K562 (cell line): Measurements from ENCODE around the gene GALNT12. TPM values are rescaled to one million over a fixed set of nuclear protein-coding genes. Genes with fewer than 3 reads are reported as not detected.

Experiments used
- ATAC-seq: fragments of 200-7000 bp; cut with Tn5 transposase; 3 replicates; pipeline ENCODE4 v1.9.1; 2020; ENCODE audit warnings: moderate library complexity
- BruUV-seq: library from RNA; stranded (reverse); fragments of 400-500 nt; replicated peaks from 2 replicates; lab custom pipeline; 2021; lab: Mats Ljungman, UMichigan
- CTCF ChIA-PET: fragments of 300-600 bp; formaldehyde crosslinking; extraction: SDS; loops from one replicate; lab custom pipeline; 2021; ENCODE audit warnings: low intra/inter-chr PET ratio; lab: Yijun Ruan, JAX
- POLR2A ChIA-PET: fragments of 300-600, 350-650 bp; sonication (Branson Sonifier 250); formaldehyde crosslinking; extraction: SDS; loops from one replicate; lab custom pipeline; 2021; ENCODE audit warnings: antibody characterized with exemption, inconsistent platforms; lab: Yijun Ruan, JAX
- DNase-seq, 4 experiments: peaks; one replicate each; pipeline versions ENCODE4 v3.0.0 to v3.0.0-alpha.2; 2011 to 2018; ENCODE audit warnings: low spot score in 3 of 4, mixed read lengths in 3 of 4; ENCODE audit errors: extremely low read depth in 1 of 4
- FAIRE-seq: peaks from 2 replicates; lab custom pipeline; 2011; peaks lifted over from hg19 to GRCh38; lab: Jason Lieb, UNC
- H2AFZ ChIP-seq: 2 replicates; pipeline ENCODE4 v1.6.0; 2011; ENCODE audit warnings: low read depth, low read length, control low read depth, inconsistent platforms
- H3K27ac ChIP-seq: fragments of 200-600 bp; 3 replicates; pipeline ENCODE4 v1.8.0; 2011; ENCODE audit warnings: low read depth, mild to moderate bottlenecking, control low read depth, inconsistent platforms, low read length, moderate library complexity, mixed read lengths; ENCODE audit errors: extremely low read depth
- H3K27me3 ChIP-seq, 2 experiments: fragments of 300-600 bp in 1 of 2; 2 replicates in 1 of 2; 3 replicates in 1 of 2; pipeline versions ENCODE4 v1.6.0 to v1.8.0; 2011; ENCODE audit warnings: inconsistent platforms in 2 of 2, low read length in 2 of 2, mild to moderate bottlenecking in 1 of 2, mixed read lengths in 1 of 2, moderate library complexity in 1 of 2; ENCODE audit not compliant: control insufficient read depth in 2 of 2, insufficient read depth in 2 of 2
- H3K36me3 ChIP-seq: fragments of 300-600 bp; 3 replicates; pipeline ENCODE4 v1.8.0; 2011; ENCODE audit warnings: mild to moderate bottlenecking, low read length, inconsistent platforms; ENCODE audit not compliant: control insufficient read depth, insufficient read depth
- H3K4me1 ChIP-seq, 2 experiments: fragments of 200-600 bp in 1 of 2; replicated peaks in 1 of 2; 2 replicates in 1 of 2; 3 replicates in 1 of 2; pipeline versions ENCODE4 v1.5.1 to v1.8.0; 2011; ENCODE audit warnings: inconsistent platforms in 2 of 2, low read length in 2 of 2, mild to moderate bottlenecking in 1 of 2, mixed read lengths in 1 of 2, moderate library complexity in 1 of 2; ENCODE audit not compliant: control insufficient read depth in 2 of 2, insufficient read depth in 2 of 2
- H3K4me2 ChIP-seq: 2 replicates; pipeline ENCODE4 v1.6.1; 2011; ENCODE audit warnings: low read length, control low read depth, inconsistent platforms, mixed read lengths; ENCODE audit not compliant: insufficient read depth
- H3K4me3 ChIP-seq: fragments of 200-600 bp; sonication (generic), shearing (Covaris generic); 2 replicates; pipeline ENCODE4 v1.5.1; 2016; ENCODE audit warnings: control low read depth, inconsistent platforms
- H3K79me2 ChIP-seq: fragments of 200-600 bp; 3 replicates; pipeline ENCODE4 v1.8.0; 2011; ENCODE audit warnings: low read length, inconsistent platforms; ENCODE audit not compliant: control insufficient read depth, insufficient read depth
- H3K9ac ChIP-seq, 2 experiments: 2 replicates each; pipeline versions ENCODE4 v1.6.0 to v1.6.1; 2011; ENCODE audit warnings: low read depth in 2 of 2, low read length in 2 of 2, control low read depth in 1 of 2, inconsistent platforms in 1 of 2, mild to moderate bottlenecking in 1 of 2, mixed read lengths in 1 of 2; ENCODE audit not compliant: insufficient read depth in 1 of 2
- H3K9me1 ChIP-seq: one replicate; pipeline ENCODE4 v1.6.0; 2011; ENCODE audit warnings: inconsistent platforms, mild to moderate bottlenecking, low read length, moderate library complexity; ENCODE audit not compliant: control insufficient read depth, insufficient read depth
- H3K9me3 ChIP-seq: replicated peaks from 2 replicates; pipeline ENCODE4 v1.5.1; 2011; ENCODE audit warnings: low read depth, low read length, inconsistent platforms; ENCODE audit not compliant: control insufficient read depth, insufficient read depth
- H4K20me1 ChIP-seq: replicated peaks from 2 replicates; pipeline ENCODE4 v1.6.1; 2011; ENCODE audit warnings: low read length, inconsistent platforms, mixed read lengths; ENCODE audit not compliant: control insufficient read depth, insufficient read depth
- ARNT ChIP-seq, 2 experiments: fragments of 450-650 bp; IDR thresholded peaks; 2 replicates each; pipeline ENCODE4 v1.6.1; 2016; ENCODE audit warnings: mild to moderate bottlenecking in 1 of 2
- BMI1 ChIP-seq: fragments of 150-350 bp; IDR thresholded peaks from 2 replicates; pipeline ENCODE4 v1.6.1; 2014; ENCODE audit warnings: low read length
- CREM ChIP-seq: IDR thresholded peaks from 2 replicates; pipeline ENCODE4 v1.6.1; 2014; ENCODE audit warnings: antibody characterized with exemption, low read depth
- CXXC5 ChIP-seq: fragments of 250-450 bp; sonication (Bioruptor Pico); IDR thresholded peaks from 2 replicates; pipeline ENCODE4 v1.8.0; 2022; ENCODE audit warnings: inconsistent platforms, mild to moderate bottlenecking, moderate library complexity
- E2F4 ChIP-seq: sonication (generic); formaldehyde crosslinking; IDR thresholded peaks from 2 replicates; pipeline ENCODE4 v1.8.0; 2022; ENCODE audit warnings: mild to moderate bottlenecking, low read depth, missing genetic modification reagents
- RBM34 ChIP-seq: fragments of 200-400 bp; formaldehyde crosslinking; IDR thresholded peaks from 2 replicates; pipeline ENCODE4 v1.6.1; 2018; ENCODE audit warnings: low read length, borderline replicate concordance; ENCODE audit not compliant: insufficient read depth
- SNIP1 ChIP-seq: fragments of 450-650 bp; IDR thresholded peaks from 2 replicates; pipeline ENCODE4 v1.7.1; 2017; ENCODE audit warnings: low read depth, mild to moderate bottlenecking
- ZNF212 ChIP-seq: fragments of 450-650 bp; formaldehyde crosslinking; IDR thresholded peaks from 2 replicates; pipeline ENCODE4 v1.4.0; 2020; ENCODE audit warnings: mild to moderate bottlenecking
- whole genome bisulfite sequencing: fragments of 100-300 bp; shearing (Covaris generic); methylation state at CpG from one replicate; pipeline ENCODE4 v1.1.6; 2016; ENCODE audit warnings: low coverage, mixed read lengths; ENCODE audit not compliant: insufficient coverage; ENCODE audit errors: missing lambda C conversion rate; 5-methylcytosine and 5-hydroxymethylcytosine counted together
- in situ Hi-C: fragments of 300-500 bp; cut with MboI; formaldehyde crosslinking; loops from 4 replicates; pipeline ENCODE4 v1.15.0; 2018; ENCODE audit warnings: inconsistent platforms, mixed read lengths
- intact Hi-C: fragments of 100-400 bp; cut with micrococcal nuclease; formaldehyde crosslinking; loops from 2 replicates; pipeline ENCODE4 v1.14.2; 2022
- polyA plus RNA-seq, 8 experiments: library from polyadenylated mRNA; depleted of rRNA in 4 of 8; stranded (reverse) in 5 of 8; unstranded in 3 of 8; fragments of >200 nt; fragmentation: Nextera tagmentation in 2 of 8; fragmentation: Illumina TruSeq in 1 of 8; extraction: Ambion mirVana in 2 of 8; extraction: Trizol in 1 of 8; gene quantifications; 2 replicates each; pipeline versions ENCODE4 v1.2.1 to v1.2.3, GENCODE V29; 2011 to 2014; ENCODE audit warnings: inconsistent platforms in 1 of 8, missing spikeins in 1 of 8
- total RNA-seq, 7 experiments: library from RNA; depleted of rRNA in 6 of 7; stranded (reverse); fragments of >200 nt in 6 of 7; fragmentation: Illumina TruSeq in 2 of 7; extraction: Trizol in 2 of 7; gene quantifications; 2 replicates each; pipeline versions ENCODE4 v1.2.1 to v1.2.3, GENCODE V29; 2011 to 2021; ENCODE audit warnings: low replicate concordance in 1 of 7

The GALNT12 gene
- total and polyA plus RNA-seq, 9 of the 15 experiments (the other 6 are each of a cell fraction or from before 2014, with no cell fraction given): 29.7 to 82.9 (median 44.2) TPM

GRCh38 chr9:98830554-98830953 is 23.1 kb downstream of the GALNT12 start (continued):
- TF ChIP-seq SNIP1: no peak
- no peak for TF ChIP-seq CREM
- TF ChIP-seq RBM34: no peak
- no peak for TF ChIP-seq ARNT (IDR thresholded peaks at IDR 0.05)

GRCh38 chr9:98831696-98832095 is 24.2 kb downstream of the GALNT12 start:
- H3K79me2 ChIP-seq: peaks cover 20% of the 10 kb centered on the region; the same call in 2 of the 3 replicates
- no peak overlapping the region for H3K4me3 ChIP-seq
- no peak for ATAC-seq
- POLR2A ChIA-PET: interaction anchor here (0.7 to 0.8 kb wide), 3 partner anchors 12 to 854 kb away, joined by 3 to 4 read pairs (median 3); no protein-coding TSS in a partner anchor
- H3K9me3 ChIP-seq: no peaks in the 10 kb centered on the region
- CTCF ChIA-PET: no interaction called here
- H3K4me1 ChIP-seq: peaks cover 36 to 51% of the 10 kb centered on the region in 2 experiments
- BruUV-seq: no TSS peak
- H3K27me3 ChIP-seq: no peaks in the 10 kb centered on the region
- no peak overlapping the region for H3K4me2 ChIP-seq
- intact Hi-C loops (loop anchor here (5.0 kb wide), 1 partner anchor 34 kb away; the partner anchor contains the start of gene ANKS6), in situ Hi-C loops (no loop called here)
- 93% methylated on average over 16 of the region's 16 CpGs for WGBS
- H2AFZ ChIP-seq: no peak overlapping the region
- peak overlapping the region in 1 of 2 experiments; percentile 50; a peak in 2 of 4 replicates for H3K9ac ChIP-seq
- TF ChIP-seq BMI1 (no peak), CXXC5 (0 out of 2 replicates have a peak, but pooled peaks have one; percentile 28), ZNF212 (CRISPR knock-in tag) (no peak), E2F4 (CRISPR knock-in tag) (no peak)
- FAIRE-seq: no peak
- H4K20me1 ChIP-seq: no peaks in the 10 kb centered on the region
- H3K36me3 ChIP-seq: peaks cover 82% of the 10 kb centered on the region
- no peaks in the 10 kb centered on the region for H3K9me1 ChIP-seq
- H3K27ac ChIP-seq: peak overlapping the region; percentile 98; the same call in 2 of the 3 replicates
- DNase-seq: no peak
